OCI-LY1 (cell line): ENCODE measurements around the gene ACTL10.

Source experiments
- CTCF ChIP-seq: fragments of 200-600 bp; sonication (generic), shearing (Covaris generic); IDR thresholded peaks from 2 replicates; pipeline ENCODE4 v1.5.1; 2017; ENCODE audit warnings: mild to moderate bottlenecking, antibody characterized with exemption, low read length, moderate library complexity, mixed read lengths
- EZH2 ChIP-seq: fragments of 200-600 bp; sonication (generic), shearing (Covaris generic); IDR thresholded peaks from 2 replicates; pipeline ENCODE4 v1.8.0; 2017; ENCODE audit warnings: borderline replicate concordance, mixed run types, mild to moderate bottlenecking, antibody characterized with exemption, low read length, moderate library complexity, mixed read lengths

- TF ChIP-seq CTCF (no peak), EZH2 (no peak)
Measured at GRCh38 chr20:33658929-33659328, 7.8 kb upstream of the ACTL10 start.
